CD14-positive monocyte (primary cell): Measurements from ENCODE around the gene RUFY1. TPM values are rescaled to one million over a fixed set of nuclear protein-coding genes. Genes with fewer than 3 reads are reported as not detected.
"Not testable (repeated sequence)": the region's sequence is repeated elsewhere in the genome, so short reads cannot be mapped to it uniquely, and the experiment has no call there.

Experiments used
- DNase-seq, 3 donors: peaks; one replicate each; pipeline ENCODE4 v3.0.0-alpha.2; 2011 to 2022
- H2AFZ ChIP-seq: 2 replicates; pipeline ENCODE4 v1.6.0; 2012; ENCODE audit warnings: mild to moderate bottlenecking, low read depth, low read length, inconsistent platforms; ENCODE audit not compliant: insufficient read depth, poor library complexity, severe bottlenecking
- H3K27ac ChIP-seq, 2 donors: 1 replicate in 1 of 2; 2 replicates in 1 of 2; pipeline ENCODE4 v1.5.1; 2012 to 2013; ENCODE audit warnings: low read length in 2 of 2, control low read depth in 1 of 2, inconsistent platforms in 1 of 2, low read depth in 1 of 2, mild to moderate bottlenecking in 1 of 2
- H3K27me3 ChIP-seq, 2 donors: one replicate each; pipeline versions ENCODE4 v1.6.0 to v1.6.1; 2011 to 2013; ENCODE audit warnings: low read length in 2 of 2; ENCODE audit not compliant: control insufficient read depth in 2 of 2, insufficient read depth in 2 of 2
- H3K36me3 ChIP-seq, 2 donors: replicated peaks in 1 of 2; 1 replicate in 1 of 2; 2 replicates in 1 of 2; pipeline versions ENCODE4 v1.5.1 to v1.6.1; 2012 to 2013; ENCODE audit warnings: low read length in 2 of 2, control low read depth in 1 of 2, inconsistent platforms in 1 of 2, mild to moderate bottlenecking in 1 of 2; ENCODE audit not compliant: insufficient read depth in 2 of 2, control insufficient read depth in 1 of 2
- H3K4me1 ChIP-seq, 2 donors: 1 replicate in 1 of 2; 2 replicates in 1 of 2; pipeline versions ENCODE4 v1.5.1 to v1.6.1; 2012 to 2013; ENCODE audit warnings: low read length in 2 of 2, control low read depth in 1 of 2, inconsistent platforms in 1 of 2, mild to moderate bottlenecking in 1 of 2, moderate library complexity in 1 of 2; ENCODE audit not compliant: insufficient read depth in 2 of 2, control insufficient read depth in 1 of 2
- H3K4me2 ChIP-seq: replicated peaks from 2 replicates; pipeline ENCODE3; 2012; ENCODE audit warnings: low read length, moderate library complexity, mild to moderate bottlenecking; ENCODE audit not compliant: poor library complexity, severe bottlenecking; ENCODE audit errors: extremely low read depth
- H3K4me3 ChIP-seq, 3 experiments: fragments of 200-600 bp in 1 of 3; sonication (generic) in 1 of 3; replicated peaks in 1 of 3; 1 replicate in 2 of 3; 2 replicates in 1 of 3; pipeline ENCODE4 v1.5.1; 2011 to 2013; ENCODE audit warnings: low read length in 3 of 3, mild to moderate bottlenecking in 3 of 3, control low read depth in 2 of 3, low read depth in 2 of 3, inconsistent platforms in 1 of 3, moderate library complexity in 1 of 3
- H3K79me2 ChIP-seq: 2 replicates; pipeline ENCODE4 v1.6.0; 2012; ENCODE audit warnings: mild to moderate bottlenecking, control low read depth, inconsistent platforms, low read length, moderate library complexity; ENCODE audit not compliant: insufficient read depth
- H3K9ac ChIP-seq: 2 replicates; pipeline ENCODE4 v1.6.0; 2017; ENCODE audit warnings: low read length, mild to moderate bottlenecking; ENCODE audit not compliant: insufficient read depth, poor library complexity, severe bottlenecking
- H3K9me3 ChIP-seq, 2 donors: replicated peaks in 1 of 2; 1 replicate in 1 of 2; 2 replicates in 1 of 2; pipeline versions ENCODE4 v1.5.1 to v1.6.1; 2012 to 2013; ENCODE audit warnings: low read length in 2 of 2, control low read depth in 1 of 2; ENCODE audit not compliant: control insufficient read depth in 1 of 2, insufficient read depth in 1 of 2
- H4K20me1 ChIP-seq: 2 replicates; pipeline ENCODE4 v1.6.0; 2012; ENCODE audit warnings: mild to moderate bottlenecking, low read length, control low read depth, moderate library complexity; ENCODE audit not compliant: insufficient read depth
- H3K27ac Mint-ChIP-seq, 7 donors: one replicate each; pipeline ENCODE4 v1.8.0; 2020; ENCODE audit warnings: mild to moderate bottlenecking in 7 of 7, mixed read lengths in 7 of 7, moderate library complexity in 6 of 7, inconsistent platforms in 2 of 7
- H3K27me3 Mint-ChIP-seq, 3 donors: one replicate each; pipeline ENCODE4 v1.8.0; 2021 to 2022; ENCODE audit warnings: low read depth in 3 of 3, mild to moderate bottlenecking in 3 of 3, mixed read lengths in 3 of 3, moderate library complexity in 3 of 3, inconsistent platforms in 1 of 3
- H3K36me3 Mint-ChIP-seq, 2 donors: one replicate each; pipeline ENCODE4 v1.8.0; 2020; ENCODE audit warnings: mixed read lengths in 2 of 2, inconsistent platforms in 1 of 2, mild to moderate bottlenecking in 1 of 2
- H3K4me1 Mint-ChIP-seq: one replicate; pipeline ENCODE4 v1.8.0; 2020; ENCODE audit warnings: mild to moderate bottlenecking, mixed read lengths
- H3K4me3 Mint-ChIP-seq, 2 donors: one replicate each; pipeline ENCODE4 v1.8.0; 2020; ENCODE audit warnings: mild to moderate bottlenecking in 2 of 2, mixed read lengths in 2 of 2, moderate library complexity in 1 of 2
- H3K9me3 Mint-ChIP-seq, 7 donors: one replicate each; pipeline ENCODE4 v1.8.0; 2020 to 2022; ENCODE audit warnings: mixed read lengths in 7 of 7, mild to moderate bottlenecking in 6 of 7, moderate library complexity in 6 of 7, inconsistent platforms in 2 of 7
- whole genome bisulfite sequencing: methylation state at CpG from one replicate; pipeline ENCODE4 v1.1.5; 2013; ENCODE audit warnings: missing lambda C conversion rate; ENCODE audit not compliant: insufficient coverage; 5-methylcytosine and 5-hydroxymethylcytosine counted together
- intact Hi-C, 2 donors: fragments of 100-400 bp; cut with micrococcal nuclease; formaldehyde crosslinking; loops; one replicate each; pipeline versions ENCODE4 v1.15.0 to v1.15.1; 2023
- polyA plus RNA-seq, 3 donors: library from polyadenylated mRNA; depleted of rRNA in 1 of 3; unstranded in 2 of 3; stranded (reverse) in 1 of 3; fragments of 300-500 nt in 2 of 3; fragments of >200 nt in 1 of 3; fragmentation: Illumina TruSeq in 2 of 3; gene quantifications; 1 replicate in 2 of 3; 2 replicates in 1 of 3; pipeline ENCODE4 v1.2.3, GENCODE V29; 2012 to 2021

RUFY1 gene
- polyA plus RNA-seq, 3 donors, result 26.9 to 29.3 (median 28.8) TPM

GRCh38 chr5:179653135-179653534 lies 102.8 kb downstream of the RUFY1 start:
- H4K20me1 ChIP-seq, H3K79me2 ChIP-seq, H3K4me3 Mint-ChIP-seq, DNase-seq, H3K27me3 ChIP-seq, H3K9ac ChIP-seq, H2AFZ ChIP-seq, H3K4me2 ChIP-seq, H3K27me3 Mint-ChIP-seq, H3K4me3 ChIP-seq, H3K9me3 Mint-ChIP-seq, H3K4me1 Mint-ChIP-seq, intact Hi-C loops, H3K36me3 ChIP-seq, H3K36me3 Mint-ChIP-seq, H3K27ac Mint-ChIP-seq, H3K9me3 ChIP-seq, H3K27ac ChIP-seq, H3K4me1 ChIP-seq: not testable (repeated sequence)
- WGBS, result no CpG with 5 or more reads among the region's 2 CpGs

- H3K27me3 ChIP-seq, H3K36me3 Mint-ChIP-seq, H3K27me3 Mint-ChIP-seq, H3K4me1 Mint-ChIP-seq, H3K9me3 ChIP-seq, H3K27ac Mint-ChIP-seq, H3K4me1 ChIP-seq, H3K9me3 Mint-ChIP-seq, H3K79me2 ChIP-seq, H3K4me3 ChIP-seq, H3K9ac ChIP-seq, DNase-seq, H3K4me2 ChIP-seq, H2AFZ ChIP-seq, H3K36me3 ChIP-seq, intact Hi-C loops, H4K20me1 ChIP-seq, H3K27ac ChIP-seq: not testable (repeated sequence)
- H3K4me3 Mint-ChIP-seq, result peak overlapping the region in 1 of 2 donors; percentile 56
- WGBS, result no CpG with 5 or more reads among the region's 50 CpGs
Measured at GRCh38 chr5:179657302-179658178, 107.2 kb downstream of the RUFY1 start.
